ENCODE data around the gene GPER1.

- no peak for TF ChIP-seq POLR2AphosphoS5 (IDR thresholded peaks at IDR 0.05)
- TF ChIP-seq POLR2A (IDR thresholded peaks at IDR 0.05): no peak
- TF ChIP-seq, protein P1, sequence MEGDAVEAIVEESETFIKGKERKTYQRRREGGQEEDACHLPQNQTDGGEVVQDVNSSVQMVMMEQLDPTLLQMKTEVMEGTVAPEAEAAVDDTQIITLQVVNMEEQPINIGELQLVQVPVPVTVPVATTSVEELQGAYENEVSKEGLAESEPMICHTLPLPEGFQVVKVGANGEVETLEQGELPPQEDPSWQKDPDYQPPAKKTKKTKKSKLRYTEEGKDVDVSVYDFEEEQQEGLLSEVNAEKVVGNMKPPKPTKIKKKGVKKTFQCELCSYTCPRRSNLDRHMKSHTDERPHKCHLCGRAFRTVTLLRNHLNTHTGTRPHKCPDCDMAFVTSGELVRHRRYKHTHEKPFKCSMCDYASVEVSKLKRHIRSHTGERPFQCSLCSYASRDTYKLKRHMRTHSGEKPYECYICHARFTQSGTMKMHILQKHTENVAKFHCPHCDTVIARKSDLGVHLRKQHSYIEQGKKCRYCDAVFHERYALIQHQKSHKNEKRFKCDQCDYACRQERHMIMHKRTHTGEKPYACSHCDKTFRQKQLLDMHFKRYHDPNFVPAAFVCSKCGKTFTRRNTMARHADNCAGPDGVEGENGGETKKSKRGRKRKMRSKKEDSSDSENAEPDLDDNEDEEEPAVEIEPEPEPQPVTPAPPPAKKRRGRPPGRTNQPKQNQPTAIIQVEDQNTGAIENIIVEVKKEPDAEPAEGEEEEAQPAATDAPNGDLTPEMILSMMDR (IDR thresholded peaks at IDR 0.05): no peak
These were observed 43.8 kb downstream of the GPER1 start for GRCh38 chr7:1131471-1132265.
